ENCODE data around the gene NUP155.

NUP155 gene

DNA sequence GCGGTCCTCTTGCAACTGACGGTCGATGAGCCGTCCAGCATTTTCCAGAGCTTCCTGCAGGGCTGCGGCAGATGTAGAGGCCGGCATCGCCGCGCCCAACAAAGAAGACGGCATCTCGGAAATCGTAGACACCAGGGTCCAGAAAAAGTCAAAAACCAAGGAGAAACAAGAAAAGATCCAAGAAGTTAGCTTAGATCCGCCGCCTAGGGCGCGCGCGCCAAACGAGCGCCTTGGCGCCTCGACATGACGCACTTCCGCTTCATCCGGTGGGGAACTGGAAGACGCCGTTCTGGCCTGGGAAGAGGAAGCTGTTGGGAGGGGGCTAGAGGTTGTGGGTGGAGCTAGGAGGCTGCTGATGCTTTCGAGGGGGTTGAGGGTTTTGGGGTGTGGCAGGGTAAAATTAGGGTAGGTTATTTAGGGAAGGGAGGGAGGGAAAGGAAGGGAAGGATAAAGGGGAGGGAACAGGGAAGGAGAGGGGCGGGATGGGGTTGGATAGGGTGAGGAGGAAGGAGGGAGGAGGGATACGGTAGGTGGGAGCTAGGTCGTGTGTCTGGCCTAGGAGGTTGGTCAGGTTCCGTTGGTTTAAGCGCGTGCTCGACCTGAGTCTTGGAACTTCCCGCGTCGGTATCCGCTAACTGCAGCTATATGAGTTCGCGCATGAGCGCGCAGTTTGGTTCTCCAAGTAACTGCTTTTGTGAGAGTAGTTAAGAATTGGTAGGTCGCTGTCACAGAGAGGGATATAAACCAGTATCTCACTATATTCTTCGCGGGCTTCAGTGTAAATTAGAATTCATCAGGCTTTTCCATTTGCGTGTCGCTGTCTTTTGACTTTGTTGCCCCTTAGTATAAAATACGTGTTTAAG, at the start of gene NUP155:
NUP155 (minus strand) TSS at position 243 of the 863 bp plus-strand sequence; CDS start at position 114, 129 bp downstream.
- TF ChIP-seq CREB1 (IDR thresholded peaks at IDR 0.05; ENCODE audit: low read depth) (peak; percentile 94), TEAD4 (IDR thresholded peaks at IDR 0.05) (no peak), TAF1 (IDR thresholded peaks at IDR 0.05; ENCODE audit: low read depth) (peak; percentile 81), MAX (IDR thresholded peaks at IDR 0.05) (peak; percentile 85)

DNA sequence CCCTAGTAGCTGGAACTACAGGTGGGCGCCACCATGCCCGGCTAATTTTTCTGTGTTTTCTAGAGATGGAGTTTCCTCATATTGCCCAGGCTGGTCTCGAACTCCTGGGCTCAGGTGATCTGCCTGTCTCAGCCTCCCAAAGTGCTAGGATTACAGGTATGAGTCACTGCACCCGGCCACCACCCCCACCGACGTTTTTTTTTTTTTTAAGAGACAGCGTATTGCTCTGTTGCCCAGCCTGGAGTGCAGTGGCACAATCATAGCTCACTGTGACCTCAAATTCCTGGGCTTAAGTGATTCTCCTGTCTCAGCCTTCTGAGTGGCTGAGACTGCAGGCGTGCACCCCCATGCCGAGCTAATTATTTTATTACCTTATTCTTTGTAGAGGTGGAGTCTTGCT, 46.4 kb upstream of the NUP155 start:
- TF ChIP-seq TEAD4 (IDR thresholded peaks at IDR 0.05) (no peak), RAD21 (IDR thresholded peaks at IDR 0.05; ENCODE audit: low read depth) (no peak), FOXM1 (IDR thresholded peaks at IDR 0.05; ENCODE audit: borderline replicate concordance, low read depth) (no peak), YY1 (IDR thresholded peaks at IDR 0.05; ENCODE audit: low read depth) (no peak), TAF1 (IDR thresholded peaks at IDR 0.05; ENCODE audit: low read depth) (no peak), ZBTB7A (IDR thresholded peaks at IDR 0.05; ENCODE audit: low read depth) (no peak), EGR1 (IDR thresholded peaks at IDR 0.05) (no peak), CREB1 (IDR thresholded peaks at IDR 0.05; ENCODE audit: low read depth) (no peak), EP300 (IDR thresholded peaks at IDR 0.05; ENCODE audit: borderline replicate concordance) (no peak), REST (IDR thresholded peaks at IDR 0.05; ENCODE audit: low read depth) (no peak), CEBPB (IDR thresholded peaks at IDR 0.05) (no peak), MAX (IDR thresholded peaks at IDR 0.05) (no peak), USF1 (IDR thresholded peaks at IDR 0.05) (no peak), NFIC (IDR thresholded peaks at IDR 0.05) (no peak), TCF12 (IDR thresholded peaks at IDR 0.05; ENCODE audit: low read depth) (no peak)

DNA sequence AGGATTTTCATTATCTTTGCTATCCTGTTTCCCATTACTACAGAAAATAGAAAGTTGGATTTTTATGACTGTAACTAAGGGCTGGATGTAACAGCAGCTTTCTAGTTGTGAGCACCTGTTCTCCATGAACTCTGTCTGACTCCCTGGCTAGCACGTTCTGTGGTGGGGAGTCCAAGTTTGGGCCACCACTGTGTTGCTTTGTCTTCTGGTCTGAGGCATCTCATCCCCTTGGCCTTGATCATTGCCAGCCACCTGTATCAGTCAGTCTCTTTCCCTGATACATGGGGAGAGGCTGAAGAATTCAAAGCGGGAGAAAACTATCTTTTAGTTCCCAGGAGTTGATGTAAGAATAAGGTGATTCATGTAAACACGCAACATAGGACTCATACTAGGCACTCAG, 41.6 kb upstream of the NUP155 start:
- TF ChIP-seq EGR1 (IDR thresholded peaks at IDR 0.05): no peak
- TF ChIP-seq RAD21 (IDR thresholded peaks at IDR 0.05; ENCODE audit: low read depth): no peak
- TF ChIP-seq NFIC (IDR thresholded peaks at IDR 0.05): no peak
- no peak for TF ChIP-seq YY1 (IDR thresholded peaks at IDR 0.05; ENCODE audit: low read depth)
- no peak for TF ChIP-seq EP300 (IDR thresholded peaks at IDR 0.05; ENCODE audit: borderline replicate concordance)
- TF ChIP-seq ZBTB7A (IDR thresholded peaks at IDR 0.05; ENCODE audit: low read depth): no peak
- no peak for TF ChIP-seq USF1 (IDR thresholded peaks at IDR 0.05)
- TF ChIP-seq REST (IDR thresholded peaks at IDR 0.05; ENCODE audit: low read depth): no peak
- no peak for TF ChIP-seq TEAD4 (IDR thresholded peaks at IDR 0.05)
- no peak for TF ChIP-seq TCF12 (IDR thresholded peaks at IDR 0.05; ENCODE audit: low read depth)
- no peak for TF ChIP-seq CEBPB (IDR thresholded peaks at IDR 0.05)
- TF ChIP-seq FOXM1 (IDR thresholded peaks at IDR 0.05; ENCODE audit: borderline replicate concordance, low read depth): no peak
- no peak for TF ChIP-seq TAF1 (IDR thresholded peaks at IDR 0.05; ENCODE audit: low read depth)

DNA sequence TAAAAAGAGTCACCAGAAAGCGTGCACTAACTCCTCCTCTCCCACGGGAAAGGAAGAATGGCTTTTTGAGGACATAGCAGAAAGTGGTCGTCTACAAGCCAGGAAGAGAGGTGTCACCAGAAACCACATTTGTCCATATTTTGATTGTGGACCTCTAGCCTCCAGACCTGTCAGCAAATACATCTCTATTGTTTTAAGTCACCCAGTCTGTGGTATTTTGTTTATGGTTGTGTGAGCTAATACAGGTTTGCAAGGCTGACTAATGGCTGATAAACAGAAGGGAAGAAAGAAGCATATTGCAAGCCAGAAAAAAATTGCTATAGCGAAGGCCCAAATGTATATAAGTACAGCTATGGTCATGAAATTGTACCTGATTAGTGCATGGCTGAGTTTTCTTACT, 29.6 kb upstream of the NUP155 start:
- TF ChIP-seq FOXM1 (IDR thresholded peaks at IDR 0.05; ENCODE audit: borderline replicate concordance, low read depth) (no peak), USF1 (IDR thresholded peaks at IDR 0.05) (no peak), TAF1 (IDR thresholded peaks at IDR 0.05; ENCODE audit: low read depth) (no peak), REST (IDR thresholded peaks at IDR 0.05; ENCODE audit: low read depth) (no peak), EGR1 (IDR thresholded peaks at IDR 0.05) (no peak), NFIC (IDR thresholded peaks at IDR 0.05) (no peak), CREB1 (IDR thresholded peaks at IDR 0.05; ENCODE audit: low read depth) (no peak), TEAD4 (IDR thresholded peaks at IDR 0.05) (no peak)
